AG04450 (cell line): ENCODE data around the gene PGS1. TPM values are rescaled to one million over a fixed set of nuclear protein-coding genes. Genes with fewer than 3 reads are reported as not detected.

Experiments used
- CTCF ChIA-PET: fragments of 300-600, 350-600 bp; formaldehyde crosslinking; extraction: SDS; loops from one replicate; lab custom pipeline; 2022; ENCODE audit warnings: antibody characterized with exemption, inconsistent platforms; lab: Charles Lee
- POLR2A ChIA-PET: fragments of 350-600 bp; formaldehyde crosslinking; extraction: SDS; loops from one replicate; lab custom pipeline; 2021; ENCODE audit warnings: antibody characterized with exemption, inconsistent platforms; lab: Yijun Ruan, JAX
- DNase-seq: peaks from one replicate; pipeline ENCODE4 v3.0.0-alpha.2; 2011; ENCODE audit warnings: low read depth, low spot score
- H3K27ac ChIP-seq: one replicate; pipeline ENCODE4 v1.5.1; 2012; ENCODE audit warnings: low read depth, low read length, control low read depth
- H3K27me3 ChIP-seq: one replicate; pipeline ENCODE4 v1.6.0; 2012; ENCODE audit warnings: low read length; ENCODE audit not compliant: control insufficient read depth, insufficient read depth
- H3K4me3 ChIP-seq: 2 replicates; pipeline ENCODE4 v1.5.1; 2011; ENCODE audit warnings: mild to moderate bottlenecking, low read depth, low read length, control low read depth
- H3K9me3 ChIP-seq: 2 replicates; pipeline ENCODE4 v1.5.1; 2012; ENCODE audit warnings: low read length; ENCODE audit not compliant: control insufficient read depth, insufficient read depth
- CTCF ChIP-seq: IDR thresholded peaks from 2 replicates; pipeline ENCODE4 v1.5.1; 2011; ENCODE audit warnings: low read depth, low read length, control low read depth, inconsistent platforms
- polyA plus RNA-seq: library from polyadenylated mRNA; depleted of rRNA; stranded (reverse); fragments of >200 nt; gene quantifications from 2 replicates; pipeline ENCODE4 v1.2.3, GENCODE V29; 2011

Gene PGS1
- polyA plus RNA-seq, 1 experiment, result 31.0 TPM

DNA sequence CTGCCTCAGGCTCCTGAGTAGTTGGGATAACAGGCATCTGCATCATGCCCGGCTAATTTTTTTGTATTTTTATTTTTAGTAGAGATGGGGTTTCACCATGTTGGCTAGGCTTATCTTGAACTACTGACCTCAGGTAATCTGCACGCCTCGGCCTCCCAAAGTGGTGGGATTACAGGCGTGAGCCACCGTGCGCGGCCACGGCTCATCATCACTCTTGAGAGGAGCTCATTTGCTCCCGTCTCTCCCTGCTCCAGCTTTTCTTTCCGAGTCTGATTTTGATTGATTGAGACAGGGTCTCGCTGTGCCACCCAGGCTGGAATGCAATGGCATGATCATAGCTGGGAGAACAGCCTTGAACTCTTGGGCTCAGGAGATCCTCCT lies 12.6 kb downstream of the PGS1 start:
- POLR2A ChIA-PET, result interaction anchor here (1.6 to 3.3 kb wide), 4 partner anchors 12 to 31 kb away, joined by 3 to 21 read pairs (median 5); partner anchors contain the start of gene SOCS3
- no peak for TF ChIP-seq CTCF

GRCh38 chr17:78391843-78392242 lies 13.4 kb downstream of the PGS1 start:
- POLR2A ChIA-PET, result interaction anchor here (1.6 to 3.3 kb wide), 3 partner anchors 13 to 31 kb away, joined by 3 to 21 read pairs (median 6); partner anchors contain the start of gene SOCS3
- no peak for TF ChIP-seq CTCF
- peak overlapping the region; percentile 97 for H3K27ac ChIP-seq
- no peaks in the 10 kb centered on the region for H3K27me3 ChIP-seq
- H3K4me3 ChIP-seq, result no peak overlapping the region
- no peak for DNase-seq
- CTCF ChIA-PET, result interaction anchor here (0.6 to 1.2 kb wide), 5 partner anchors 10 to 204 kb away, joined by 3 to 4 read pairs (median 3); no protein-coding TSS in a partner anchor
- no peaks in the 10 kb centered on the region for H3K9me3 ChIP-seq

More for the DNA sequence above, 12.6 kb downstream of the PGS1 start:
- peak overlapping the region; percentile 97 for H3K27ac ChIP-seq
- H3K4me3 ChIP-seq, result no peak overlapping the region
- no peaks in the 10 kb centered on the region for H3K27me3 ChIP-seq
- CTCF ChIA-PET, result interaction anchor here (0.8 to 1.2 kb wide), 3 partner anchors 10 to 31 kb away, joined by 3 to 4 read pairs (median 3); no protein-coding TSS in a partner anchor
- DNase-seq, result no peak
- H3K9me3 ChIP-seq, result no peaks in the 10 kb centered on the region

DNA sequence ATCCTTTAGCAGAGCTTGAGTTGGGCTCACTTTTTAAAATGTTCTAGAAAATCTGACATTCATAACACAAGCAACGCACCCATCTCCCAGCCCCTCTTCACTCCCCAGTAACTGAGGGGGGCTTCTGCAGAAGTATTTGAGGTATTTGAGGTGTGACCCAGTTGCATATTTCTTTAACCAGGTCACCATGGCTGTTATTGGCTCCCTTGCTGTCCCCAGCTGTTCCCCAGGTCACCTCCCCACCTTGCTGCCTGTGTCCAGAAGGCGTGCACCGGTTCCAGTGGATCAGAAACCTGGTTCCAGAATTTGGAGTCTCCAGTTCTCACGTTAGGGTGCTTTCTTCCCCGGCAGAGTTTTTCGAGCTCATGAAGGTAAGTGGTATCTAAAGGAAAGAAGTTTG lies 13.8 kb downstream of the PGS1 start:
- H3K4me3 ChIP-seq, result no peak overlapping the region
- ChIA-PET POLR2A (interaction anchor here (0.7 to 3.3 kb wide), 4 partner anchors 8 to 41 kb away, joined by 3 to 21 read pairs (median 6); partner anchors contain the start of gene SOCS3), CTCF (interaction anchor here (0.6 to 1.1 kb wide), 4 partner anchors 17 to 204 kb away, joined by 3 to 4 read pairs (median 4); no protein-coding TSS in a partner anchor)
- DNase-seq, result no peak
- H3K27ac ChIP-seq, result peak overlapping the region; percentile 97
- H3K9me3 ChIP-seq, result no peaks in the 10 kb centered on the region
- no peak for TF ChIP-seq CTCF
- H3K27me3 ChIP-seq, result no peaks in the 10 kb centered on the region

- no peaks in the 10 kb centered on the region for H3K27me3 ChIP-seq
- no peak overlapping the region for H3K4me3 ChIP-seq
- TF ChIP-seq CTCF, result no peak
- H3K9me3 ChIP-seq, result no peaks in the 10 kb centered on the region
- ChIA-PET POLR2A (interaction anchor here (1.0 kb wide), 1 partner anchor 42 kb away, joined by 5 read pairs; no protein-coding TSS in a partner anchor), CTCF (no interaction called here)
- no peak overlapping the region for H3K27ac ChIP-seq
- DNase-seq, result no peak
Observed at GRCh38 chr17:78393575-78393974, 15.1 kb downstream of the PGS1 start.

GRCh38 chr17:78394209-78394608 lies 15.8 kb downstream of the PGS1 start:
- ChIA-PET CTCF (no interaction called here), POLR2A (no interaction called here)
- H3K27me3 ChIP-seq, result no peaks in the 10 kb centered on the region
- no peaks in the 10 kb centered on the region for H3K9me3 ChIP-seq
- no peak for DNase-seq
- TF ChIP-seq CTCF, result no peak
- H3K4me3 ChIP-seq, result no peak overlapping the region
- H3K27ac ChIP-seq, result no peak overlapping the region
